GM19452 (cell line): ENCODE measurements around the gene DBNL.
"Not testable (repeated sequence)": the region's sequence is repeated elsewhere in the genome, so short reads cannot be mapped to it uniquely, and the experiment has no call there.

Source experiments
- ATAC-seq: cut with Tn5 transposase; IDR thresholded peaks from one replicate; pipeline ENCODE4 v1.9.1; 2021; ENCODE audit not compliant: unreplicated experiment

Gene DBNL

DNA sequence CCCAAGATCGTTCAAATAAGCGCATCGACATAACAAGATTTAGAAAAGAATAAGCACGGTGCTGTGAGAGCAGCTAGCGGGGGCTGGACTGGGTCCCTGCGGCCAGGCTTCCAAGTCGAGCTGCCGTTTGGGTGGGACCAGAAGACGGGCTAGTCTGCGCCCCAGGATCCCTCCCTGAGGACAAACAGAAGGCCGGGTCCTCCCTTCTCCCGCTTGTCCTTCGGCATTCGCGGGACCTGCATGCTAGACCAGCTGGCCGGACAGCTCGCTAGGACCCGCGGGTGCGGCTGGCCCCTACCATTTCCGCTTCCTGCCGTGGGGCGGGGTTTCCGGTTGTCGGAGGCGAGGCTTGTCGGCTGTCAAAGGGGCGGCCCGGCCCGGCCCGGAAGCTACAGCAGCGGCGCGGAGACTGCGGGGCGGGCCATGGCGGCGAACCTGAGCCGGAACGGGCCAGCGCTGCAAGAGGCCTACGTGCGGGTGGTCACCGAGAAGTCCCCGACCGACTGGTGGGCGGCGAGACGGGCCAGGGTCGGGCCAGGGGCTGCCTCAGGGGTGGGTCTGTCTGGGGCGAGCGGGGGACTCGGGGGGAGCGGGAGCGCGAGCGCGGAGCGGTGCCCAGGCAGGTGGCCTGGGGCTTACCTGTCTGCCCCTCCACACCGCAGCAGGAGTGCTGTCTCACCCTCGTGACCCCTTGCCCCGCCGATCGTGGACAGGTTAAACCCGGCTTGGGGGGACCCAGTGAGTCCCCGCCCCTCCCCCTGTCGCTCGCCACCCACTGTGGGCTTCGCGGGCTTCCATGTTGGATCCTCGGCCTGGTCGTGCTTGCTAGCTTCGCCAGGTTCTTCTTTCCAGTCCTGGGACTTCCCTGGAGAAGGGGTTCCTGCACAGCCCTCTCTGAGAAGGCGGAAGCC lies at the start of gene DBNL:
Gene DBNL (plus strand): TSS at position 388 of the 911 bp plus-strand sequence. CDS start 36 bp downstream, at position 424.
- peak; percentile 72 for ATAC-seq

GRCh38 chr7:43997532-43997931 lies 47.0 kb upstream of the DBNL start, which contains the start of gene SPDYE1:
TSS of gene SPDYE1 (plus strand) at chr7:43997897. CDS start at chr7:43999950, 2,053 bp downstream.
- not testable (repeated sequence) for ATAC-seq

DNA sequence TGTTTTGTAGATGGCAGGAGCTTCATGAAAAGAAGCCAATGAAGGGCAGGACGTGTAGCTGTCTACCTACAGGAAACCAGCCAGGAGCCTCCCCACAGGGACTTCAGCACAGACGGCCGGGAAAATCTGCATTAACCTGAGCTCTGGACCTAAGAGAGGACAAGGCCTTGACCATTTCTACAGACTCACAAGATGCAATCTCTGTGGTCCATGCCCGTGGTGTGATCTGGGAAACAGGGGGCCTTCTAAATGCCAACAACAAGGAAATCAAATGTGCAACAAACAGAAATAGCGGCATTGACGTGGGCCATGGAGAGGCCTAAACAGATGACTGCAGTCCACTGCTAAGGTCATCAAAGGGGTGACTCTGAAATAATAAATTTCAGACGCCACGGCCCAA lies 32.4 kb upstream of the DBNL start:
- not testable (repeated sequence) for ATAC-seq

GRCh38 chr7:44015090-44015489 lies 29.4 kb upstream of the DBNL start:
- not testable (repeated sequence) for ATAC-seq

DNA sequence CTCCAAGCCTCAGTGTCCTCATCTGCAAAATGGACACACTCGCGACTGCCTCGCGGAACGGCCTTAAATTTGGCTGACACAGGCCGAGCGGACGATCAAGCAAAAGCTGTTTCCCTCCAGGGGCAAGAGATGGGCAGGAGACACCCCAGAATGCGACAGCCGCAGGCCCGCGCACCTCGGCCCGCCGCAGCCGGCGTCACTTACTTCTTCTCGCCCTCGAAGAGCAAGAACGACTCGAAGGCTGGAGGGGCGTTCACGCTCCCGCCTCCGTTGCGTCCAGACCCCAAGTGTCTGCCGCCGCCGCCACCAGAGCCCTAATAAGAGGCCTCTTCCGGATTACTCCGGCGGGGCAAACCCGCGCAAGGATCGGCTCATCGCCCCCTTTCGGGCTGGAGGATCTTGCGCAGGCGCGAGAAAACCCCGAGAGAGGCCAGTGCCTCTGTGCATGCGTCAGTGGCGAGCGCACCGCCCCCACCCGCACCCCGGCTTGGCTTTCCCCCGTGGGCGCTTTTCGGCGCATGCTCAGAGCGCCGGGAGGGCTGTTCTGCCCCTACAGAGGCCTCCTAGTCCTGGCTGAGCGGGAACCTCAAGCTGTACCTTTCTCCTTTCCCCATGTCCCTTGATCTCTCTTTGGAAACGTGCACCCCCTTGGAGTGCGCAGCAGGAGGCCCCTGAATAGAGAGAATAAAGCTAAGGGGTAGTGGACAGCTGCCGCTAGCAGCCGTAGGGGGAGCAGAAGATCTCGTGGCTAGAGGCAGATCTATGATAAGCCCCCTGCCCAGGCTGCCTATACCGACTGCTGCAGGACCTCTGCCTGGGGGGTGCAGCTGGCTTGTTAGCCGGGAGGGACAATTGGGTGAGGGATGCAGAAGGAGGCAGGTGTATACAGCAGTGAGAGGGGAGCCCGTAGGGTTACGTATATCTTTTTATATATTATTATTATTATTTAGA lies 25.4 kb upstream of the DBNL start:
- ATAC-seq, result peak; percentile 85

GRCh38 chr7:44019825-44020224 lies 24.7 kb upstream of the DBNL start:
- not testable (repeated sequence) for ATAC-seq

DNA sequence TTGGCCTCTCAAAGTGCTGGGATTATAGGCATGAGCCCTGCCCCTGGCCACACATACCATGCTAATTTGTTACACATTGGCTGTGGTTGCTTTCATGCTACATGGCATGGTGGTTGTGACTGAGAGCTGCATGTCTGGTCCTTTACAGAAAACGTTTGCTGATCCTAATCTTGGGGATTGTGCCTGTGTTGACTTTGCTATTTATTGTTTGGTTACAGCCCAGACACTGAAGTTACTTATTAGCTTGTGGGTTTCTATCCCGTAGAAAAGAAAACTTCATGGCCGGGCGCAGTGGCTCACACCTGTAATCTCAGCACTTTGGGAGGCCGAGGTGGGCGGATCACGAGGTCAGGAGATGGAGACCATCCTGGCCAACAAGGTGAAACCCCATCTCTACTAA lies 22.4 kb upstream of the DBNL start:
- ATAC-seq, result not testable (repeated sequence)

DNA sequence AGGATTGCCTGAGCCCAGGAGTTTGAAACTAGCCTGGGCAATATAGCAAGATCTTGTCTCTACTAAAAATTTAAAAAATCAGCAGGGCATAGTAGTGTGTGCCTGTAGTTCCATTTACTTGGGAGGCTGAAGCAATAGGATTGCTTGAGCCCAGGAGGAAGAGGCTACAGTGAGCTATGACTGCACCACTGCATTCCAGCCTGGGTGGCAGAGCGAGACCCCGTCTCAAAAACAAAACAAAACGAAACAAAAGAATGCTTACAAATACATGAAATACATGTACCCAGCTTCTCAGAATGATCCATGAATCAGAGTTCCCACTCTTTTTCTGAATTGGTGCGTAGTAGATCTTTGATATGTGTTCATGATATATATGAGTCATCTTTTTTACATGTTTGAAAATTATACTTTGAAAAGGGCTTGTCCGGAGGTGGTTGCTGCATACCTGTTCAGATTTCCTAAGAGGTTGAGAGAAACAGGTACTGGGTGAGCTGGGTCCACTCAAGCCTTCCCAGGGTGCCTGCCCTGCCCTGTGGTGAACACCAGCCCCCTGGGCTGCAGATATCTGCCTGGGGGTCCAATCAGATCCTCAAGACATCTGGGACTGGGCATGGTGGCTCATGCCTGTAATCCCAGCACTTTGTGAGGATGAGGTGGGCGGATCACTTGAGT lies 21.6 kb upstream of the DBNL start:
- not testable (repeated sequence) for ATAC-seq

DNA sequence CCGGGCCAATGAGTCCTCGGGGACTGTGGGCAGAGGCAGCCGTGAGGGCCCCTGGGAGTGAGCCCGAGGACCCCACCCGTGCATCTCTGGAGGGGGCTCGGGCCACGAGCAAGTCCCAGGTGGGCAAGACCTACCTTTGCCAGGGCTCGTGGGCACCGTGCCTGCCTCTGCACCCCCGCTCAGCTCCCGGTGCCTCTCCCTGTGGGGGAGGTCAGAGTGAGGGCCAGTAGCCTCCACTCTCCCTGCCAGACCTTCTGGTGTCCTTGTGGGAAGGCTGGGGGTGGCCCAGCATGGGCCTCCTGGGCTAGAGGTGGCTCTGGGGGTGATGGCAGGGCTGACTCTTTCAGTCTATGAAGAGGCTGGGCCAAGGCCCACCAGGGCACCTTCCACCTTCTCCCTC lies 15.1 kb upstream of the DBNL start:
- not testable (repeated sequence) for ATAC-seq

GRCh38 chr7:44030029-44030428 lies 14.5 kb upstream of the DBNL start:
- ATAC-seq, result not testable (repeated sequence)

DNA sequence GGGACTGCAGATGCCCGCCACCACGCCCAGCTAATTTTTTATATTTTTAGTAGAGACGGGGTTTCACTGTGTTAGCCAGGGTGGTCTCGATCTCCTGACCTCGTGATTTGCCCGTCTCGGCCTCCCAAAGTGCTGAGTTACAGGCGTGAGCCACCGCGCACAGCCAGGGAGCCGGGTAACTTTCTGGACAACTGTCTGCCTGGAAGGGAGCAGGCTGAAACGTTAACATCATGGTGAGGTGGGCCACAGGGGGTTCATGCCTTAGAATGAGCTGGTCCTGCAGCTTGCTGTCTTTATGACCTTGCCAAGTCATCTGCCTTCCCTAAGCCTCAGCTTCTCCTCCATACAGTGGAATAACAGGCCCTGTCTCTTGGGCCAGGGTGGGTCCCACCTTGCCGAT lies 13.2 kb upstream of the DBNL start:
- ATAC-seq, result not testable (repeated sequence)

DNA sequence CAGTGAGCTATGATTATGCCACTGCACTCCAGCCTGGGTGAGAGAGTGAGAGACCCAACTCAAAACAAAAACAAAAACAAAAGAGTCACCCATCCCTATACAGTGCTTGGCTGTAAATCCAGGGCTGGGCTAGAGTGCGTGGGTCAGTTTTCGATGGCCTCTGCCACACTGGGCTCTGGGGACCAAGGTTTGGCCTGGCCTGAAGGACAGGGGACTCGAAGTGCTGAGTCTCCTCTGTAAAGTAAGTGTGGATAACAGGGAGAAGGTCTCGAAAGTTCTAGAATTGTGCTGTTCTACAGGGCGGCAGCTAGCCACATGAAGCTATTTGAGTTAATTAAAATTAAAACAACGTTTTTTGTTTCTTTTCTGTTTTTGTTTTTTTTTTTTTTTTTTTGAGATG lies 12.5 kb upstream of the DBNL start:
- not testable (repeated sequence) for ATAC-seq

DNA sequence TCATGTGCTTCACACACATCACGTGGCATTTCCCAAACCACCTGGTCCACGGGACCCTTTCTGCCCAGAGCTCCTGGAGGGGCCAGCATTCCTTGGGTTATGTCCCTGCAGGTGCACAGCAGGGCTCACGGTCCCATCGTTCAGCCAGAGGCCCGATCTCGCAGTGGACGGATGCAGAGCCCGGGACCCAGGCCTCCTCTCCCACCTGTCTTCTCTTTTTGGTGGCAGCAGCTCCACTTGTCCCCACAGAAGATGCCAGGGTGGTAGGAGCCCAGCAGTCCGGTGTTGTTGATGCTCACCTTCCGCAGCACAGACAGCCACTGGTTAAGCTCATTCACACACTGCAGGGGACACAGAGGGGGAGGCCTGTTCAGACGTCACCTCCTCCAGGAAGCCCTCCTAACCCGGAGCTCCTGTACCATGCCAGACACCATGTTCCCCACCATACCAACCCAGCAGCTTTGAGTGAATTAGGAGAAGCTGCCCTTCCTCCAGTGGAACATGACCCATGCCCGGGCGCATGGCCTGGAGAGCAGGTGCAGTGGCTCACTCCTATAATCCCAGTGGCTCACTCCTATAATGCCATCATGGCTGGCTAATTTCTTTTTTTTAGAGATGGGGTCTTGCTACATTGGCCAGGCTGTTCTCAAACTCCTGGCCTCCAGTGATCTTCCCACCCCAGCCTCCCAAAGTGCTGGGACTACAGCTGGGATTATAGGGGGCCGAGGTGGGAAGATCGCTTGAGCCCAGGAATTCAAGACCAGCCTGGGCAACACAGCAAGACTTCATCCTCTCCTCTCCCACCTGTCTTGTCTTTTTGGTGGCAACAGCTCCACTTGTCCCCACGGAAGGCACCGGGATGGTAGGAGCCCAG lies 10.3 kb upstream of the DBNL start:
- ATAC-seq, result not testable (repeated sequence)

DNA sequence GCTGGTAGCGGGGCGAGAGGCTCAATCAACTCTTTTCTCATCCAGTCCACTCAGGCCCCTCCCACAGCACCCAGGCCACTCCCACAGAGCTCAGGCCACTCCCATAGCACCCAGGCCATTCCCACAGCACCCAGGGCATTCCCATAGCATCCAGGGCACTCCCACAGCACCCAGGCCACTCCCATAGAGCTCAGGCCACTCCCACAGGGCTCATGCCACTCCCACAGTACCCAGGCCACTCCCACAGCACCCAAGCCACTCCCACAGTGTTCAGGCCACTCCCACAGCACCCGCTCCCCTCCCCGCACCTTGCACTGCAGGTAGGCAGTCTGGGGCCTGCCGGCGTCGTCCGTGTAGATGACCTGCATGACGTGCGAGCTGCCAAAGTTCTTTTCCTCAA lies 8.1 kb upstream of the DBNL start:
- ATAC-seq, result not testable (repeated sequence)

DNA sequence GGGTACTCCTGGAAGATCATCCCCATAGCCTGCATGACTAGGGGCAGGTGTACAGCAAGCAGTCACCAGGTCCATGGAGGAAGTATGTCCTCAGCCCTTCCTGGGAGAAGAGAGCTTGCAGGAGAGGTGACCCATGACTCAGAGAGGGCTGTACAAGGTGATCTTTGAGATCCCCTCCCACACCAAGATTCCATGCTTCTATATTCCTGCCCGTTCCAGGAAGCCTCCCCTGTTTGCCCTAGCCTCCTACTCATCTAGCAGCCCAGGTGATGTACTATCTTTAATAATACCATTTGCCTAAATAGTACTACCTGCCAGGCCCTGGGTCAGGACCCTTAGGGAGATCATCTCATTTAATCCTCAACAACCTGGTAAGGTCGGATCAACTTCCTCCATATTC lies 6.6 kb upstream of the DBNL start:
- ATAC-seq, result not testable (repeated sequence)

GRCh38 chr7:44038553-44038952 lies 5.9 kb upstream of the DBNL start:
- not testable (repeated sequence) for ATAC-seq

- ATAC-seq, result peak; percentile 62
Measured at GRCh38 chr7:44038961-44039558, 5.4 kb upstream of the DBNL start.

- ATAC-seq, result peak; percentile 3
Measured at GRCh38 chr7:44039800-44040492, 4.6 kb upstream of the DBNL start.

- peak; percentile 37 for ATAC-seq
Measured at GRCh38 chr7:44040493-44040891, 4.0 kb upstream of the DBNL start.
